Upper lobe of right lung (tissue), 1 donor: ENCODE measurements around the gene CD207. TPM values are rescaled to one million over a fixed set of nuclear protein-coding genes. Genes with fewer than 3 reads are reported as not detected.

Experiments
- ATAC-seq: fragments of 200-7000 bp; cut with Tn5 transposase; one replicate; pipeline ENCODE4 v1.9.1; 2020; ENCODE audit warnings: mild to moderate bottlenecking, moderate library complexity
- DNase-seq: peaks from one replicate; pipeline ENCODE4 v3.0.0-alpha.2; 2020
- H3K27ac ChIP-seq: fragments of 200-600 bp; one replicate; pipeline ENCODE4 v1.8.0; 2022
- H3K27me3 ChIP-seq: fragments of 200-600 bp; one replicate; pipeline ENCODE4 v1.8.0; 2022; ENCODE audit warnings: mild to moderate bottlenecking
- H3K36me3 ChIP-seq: fragments of 200-600 bp; one replicate; pipeline ENCODE4 v1.8.0; 2022
- H3K4me1 ChIP-seq: fragments of 200-600 bp; one replicate; pipeline ENCODE4 v1.8.0; 2022
- H3K4me3 ChIP-seq: fragments of 200-600 bp; one replicate; pipeline ENCODE4 v1.8.0; 2022; ENCODE audit warnings: mild to moderate bottlenecking
- H3K9me3 ChIP-seq: fragments of 200-600 bp; one replicate; pipeline ENCODE4 v1.8.0; 2022
- intact Hi-C: fragments of 100-400 bp; cut with DNase I; formaldehyde crosslinking; loops from one replicate; pipeline ENCODE4 v1.11.0; 2022
- total RNA-seq: library from RNA; stranded (reverse); fragmentation: NEBNext Ultra II Directional; extraction: Animal tissue kit (Norgen Biotek cat#: 25700); gene quantifications from one replicate; pipeline ENCODE4 v1.2.1, GENCODE V29; 2021
- TF ChIP-seq, protein P1 (sequence below): fragments of 200-600 bp; IDR thresholded peaks from one replicate; pipeline ENCODE4 v1.8.0; 2022; ENCODE audit warnings: antibody characterized with exemption
- donor health status: DM: no; HTN: yes; CAD: no; lungs with severe emphysema.

The CD207 gene
- total RNA-seq, 1 donor from 2014 or later = 3.6 TPM

DNA sequence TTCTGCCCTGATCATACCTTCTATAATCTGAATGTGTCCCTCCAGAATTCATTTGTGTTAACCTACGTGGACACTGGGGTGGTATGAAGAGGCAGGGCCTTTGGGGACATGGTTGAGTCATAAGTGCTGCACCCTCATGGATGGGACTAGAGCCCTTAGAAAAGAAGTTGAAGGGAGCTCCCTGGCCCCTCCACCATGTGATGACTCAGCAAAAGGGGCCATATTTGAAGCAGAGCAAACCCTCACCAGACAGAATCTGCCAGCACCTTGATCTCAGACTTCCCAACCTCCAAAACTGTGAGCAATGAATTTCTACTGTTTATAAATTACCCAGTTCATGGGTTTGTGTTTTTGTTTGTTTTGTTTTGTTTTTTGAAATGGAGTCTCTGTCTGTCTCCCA is 33.4 kb upstream of the CD207 start:
- DNase-seq (no peak), ATAC-seq (no peak)
- Histone ChIP-seq H3K27me3 (peaks cover 30% of the 10 kb centered on the region), H3K4me1 (peaks cover 3% of the 10 kb centered on the region), H3K4me3 (no peak overlapping the region), H3K9me3 (no peaks in the 10 kb centered on the region), H3K27ac (no peak overlapping the region), H3K36me3 (no peaks in the 10 kb centered on the region)
- intact Hi-C loops = no loop called here
- TF ChIP-seq, protein P1, sequence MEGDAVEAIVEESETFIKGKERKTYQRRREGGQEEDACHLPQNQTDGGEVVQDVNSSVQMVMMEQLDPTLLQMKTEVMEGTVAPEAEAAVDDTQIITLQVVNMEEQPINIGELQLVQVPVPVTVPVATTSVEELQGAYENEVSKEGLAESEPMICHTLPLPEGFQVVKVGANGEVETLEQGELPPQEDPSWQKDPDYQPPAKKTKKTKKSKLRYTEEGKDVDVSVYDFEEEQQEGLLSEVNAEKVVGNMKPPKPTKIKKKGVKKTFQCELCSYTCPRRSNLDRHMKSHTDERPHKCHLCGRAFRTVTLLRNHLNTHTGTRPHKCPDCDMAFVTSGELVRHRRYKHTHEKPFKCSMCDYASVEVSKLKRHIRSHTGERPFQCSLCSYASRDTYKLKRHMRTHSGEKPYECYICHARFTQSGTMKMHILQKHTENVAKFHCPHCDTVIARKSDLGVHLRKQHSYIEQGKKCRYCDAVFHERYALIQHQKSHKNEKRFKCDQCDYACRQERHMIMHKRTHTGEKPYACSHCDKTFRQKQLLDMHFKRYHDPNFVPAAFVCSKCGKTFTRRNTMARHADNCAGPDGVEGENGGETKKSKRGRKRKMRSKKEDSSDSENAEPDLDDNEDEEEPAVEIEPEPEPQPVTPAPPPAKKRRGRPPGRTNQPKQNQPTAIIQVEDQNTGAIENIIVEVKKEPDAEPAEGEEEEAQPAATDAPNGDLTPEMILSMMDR = no peak

- Histone ChIP-seq H3K36me3 (no peaks in the 10 kb centered on the region), H3K27ac (no peak overlapping the region), H3K9me3 (no peaks in the 10 kb centered on the region), H3K4me1 (no peaks in the 10 kb centered on the region), H3K4me3 (no peak overlapping the region), H3K27me3 (peaks cover 39% of the 10 kb centered on the region)
- peak; percentile 97 for ATAC-seq
- TF ChIP-seq, protein P1 = peak; percentile 97
- intact Hi-C loops = no loop called here
- DNase-seq = peak; percentile 86
Measured at GRCh38 chr2:70861777-70862625, 26.4 kb upstream of the CD207 start.

- ATAC-seq (no peak), DNase-seq (no peak)
- TF ChIP-seq, protein P1 = no peak
- Histone ChIP-seq H3K4me1 (no peaks in the 10 kb centered on the region), H3K4me3 (no peak overlapping the region), H3K9me3 (no peaks in the 10 kb centered on the region), H3K27me3 (peaks cover 15% of the 10 kb centered on the region), H3K36me3 (no peaks in the 10 kb centered on the region), H3K27ac (no peak overlapping the region)
- intact Hi-C loops = no loop called here
Measured at GRCh38 chr2:70855667-70856066, 20.1 kb upstream of the CD207 start.

- no peaks in the 10 kb centered on the region for H3K4me1 ChIP-seq
- H3K27me3 ChIP-seq = peaks cover 7% of the 10 kb centered on the region
- H3K9me3 ChIP-seq = no peaks in the 10 kb centered on the region
- intact Hi-C loops = no loop called here
- H3K27ac ChIP-seq = no peak overlapping the region
- no peak for DNase-seq
- TF ChIP-seq, protein P1 = no peak
- no peak for ATAC-seq
- H3K36me3 ChIP-seq = no peaks in the 10 kb centered on the region
- H3K4me3 ChIP-seq = no peak overlapping the region
Measured at GRCh38 chr2:70854411-70854810, 18.8 kb upstream of the CD207 start.

DNA sequence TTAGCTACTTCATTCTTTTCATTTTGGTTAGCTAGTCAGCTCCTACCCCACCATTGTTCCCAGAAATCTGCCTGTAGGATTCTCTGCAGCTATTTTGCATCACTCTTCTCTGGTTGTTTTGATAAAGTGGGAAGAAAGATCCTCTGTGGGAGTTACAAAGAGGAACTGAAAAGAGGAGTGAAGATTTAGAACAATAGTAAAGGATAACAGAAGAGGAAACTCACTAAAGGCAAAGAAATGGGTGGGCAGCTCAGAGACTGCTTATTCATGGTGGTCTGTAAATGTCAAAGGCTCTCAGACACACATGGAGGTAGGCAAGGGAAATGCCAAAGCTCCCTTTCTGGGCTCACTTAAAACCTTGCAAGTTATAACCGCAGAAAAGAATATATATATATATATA is 17.2 kb upstream of the CD207 start:
- intact Hi-C loops = no loop called here
- no peak overlapping the region for H3K27ac ChIP-seq
- no peaks in the 10 kb centered on the region for H3K36me3 ChIP-seq
- ATAC-seq = peak; percentile 52
- no peaks in the 10 kb centered on the region for H3K4me1 ChIP-seq
- no peaks in the 10 kb centered on the region for H3K27me3 ChIP-seq
- TF ChIP-seq, protein P1 = no peak
- no peak for DNase-seq
- H3K4me3 ChIP-seq = no peak overlapping the region
- H3K9me3 ChIP-seq = no peaks in the 10 kb centered on the region
